GM19099 (cell line): ENCODE measurements around the gene MYLK2.

Source experiments
- POLR2A ChIP-seq: IDR thresholded peaks from 3 replicates; pipeline ENCODE4 v1.6.1; 2011; ENCODE audit warnings: low read depth; ENCODE audit not compliant: insufficient read length; ENCODE audit errors: extremely low read depth

The MYLK2 gene

DNA sequence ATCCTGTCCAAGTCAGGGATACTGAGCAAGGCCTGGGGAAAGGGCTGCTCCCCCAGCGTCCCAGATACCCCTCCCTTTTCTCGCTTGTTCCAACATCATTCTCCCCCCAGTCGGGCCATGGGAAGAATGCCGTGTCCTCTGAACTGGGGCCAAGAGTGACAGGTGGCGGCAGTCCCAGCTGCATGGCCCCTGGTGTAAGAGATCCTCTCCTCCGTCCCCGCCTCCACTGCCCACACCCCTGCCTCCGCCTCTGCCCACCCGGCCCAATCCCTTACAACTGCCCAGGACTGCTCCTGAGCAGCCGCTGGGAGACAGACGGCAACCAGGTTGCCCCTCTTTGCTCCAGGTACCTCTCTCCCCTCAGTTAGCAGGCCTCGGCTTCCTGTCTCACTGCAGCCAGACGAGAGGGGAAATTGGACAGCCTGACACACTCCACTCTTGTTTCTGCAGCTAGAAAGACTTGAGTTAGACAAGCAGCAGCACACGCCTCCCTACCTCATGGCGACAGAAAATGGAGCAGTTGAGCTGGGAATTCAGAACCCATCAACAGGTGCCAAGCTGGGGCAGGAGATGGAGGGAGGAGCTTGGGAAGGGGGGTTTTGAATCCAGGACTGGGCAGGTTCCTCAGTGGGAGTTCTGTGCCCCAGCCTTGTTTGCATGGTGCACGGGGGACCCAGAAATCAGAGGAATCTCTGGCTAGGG, at the start of gene MYLK2:
MYLK2 (plus strand) TSS at position 274 of the 702 bp plus-strand sequence; CDS start at position 499, 225 bp downstream.
- TF ChIP-seq POLR2A: no peak

DNA sequence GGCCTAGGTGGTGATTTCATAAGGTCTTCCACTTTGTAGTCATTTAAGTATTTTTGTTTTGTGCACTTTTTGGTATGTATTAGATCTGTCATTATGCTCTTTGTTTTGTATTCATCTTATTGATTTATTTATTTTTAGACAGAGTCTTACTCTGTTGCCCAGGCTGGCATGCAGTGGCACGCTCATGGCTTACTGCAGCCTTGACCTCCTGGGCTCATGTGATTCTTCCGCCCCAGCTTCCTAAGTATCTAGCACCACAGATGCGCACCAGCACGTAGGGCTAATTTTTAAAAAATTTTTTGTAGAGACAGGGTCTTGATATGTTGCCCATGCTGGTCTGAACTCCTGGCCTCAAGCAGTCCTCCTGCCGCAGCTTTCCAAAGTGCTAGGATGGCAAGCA, 49.5 kb upstream of the MYLK2 start:
- TF ChIP-seq POLR2A: no peak

DNA sequence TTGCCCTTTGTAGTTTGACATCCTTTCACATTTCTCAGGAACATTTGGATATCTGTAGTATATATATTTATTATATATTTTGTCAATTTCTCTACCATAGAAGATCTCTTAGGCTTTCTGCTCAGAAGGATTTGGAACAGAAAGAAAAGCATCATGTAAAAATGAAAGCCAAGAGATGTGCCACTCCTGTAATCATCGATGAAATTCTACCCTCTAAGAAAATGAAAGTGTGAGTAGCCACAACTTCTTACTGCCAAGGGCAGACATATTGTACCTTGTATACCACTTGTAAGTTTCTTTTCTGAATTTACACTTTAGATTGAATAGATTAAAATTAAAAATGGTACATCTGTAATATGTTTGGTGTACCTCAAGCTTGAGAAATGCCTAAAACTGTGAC, 48.9 kb upstream of the MYLK2 start:
- TF ChIP-seq POLR2A: no peak

DNA sequence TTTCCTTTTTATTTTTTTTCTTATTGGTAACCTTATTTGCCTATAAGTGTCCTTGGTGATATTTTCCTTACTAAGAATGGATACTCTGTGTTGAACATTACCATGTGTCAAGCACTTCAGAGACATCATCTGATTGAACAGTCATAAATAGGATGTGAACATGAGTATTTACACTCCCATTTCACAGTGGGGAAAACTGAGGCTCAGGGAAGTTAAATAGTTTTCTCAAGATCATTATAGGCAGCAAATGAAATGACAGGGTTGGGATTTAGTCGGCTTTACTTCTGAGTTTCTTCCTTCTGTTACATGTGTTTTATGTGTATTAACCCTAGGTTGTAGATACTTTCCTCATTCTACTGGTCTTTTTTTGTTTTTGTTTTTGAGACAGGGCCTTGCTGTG, 44.7 kb upstream of the MYLK2 start:
- no peak for TF ChIP-seq POLR2A

DNA sequence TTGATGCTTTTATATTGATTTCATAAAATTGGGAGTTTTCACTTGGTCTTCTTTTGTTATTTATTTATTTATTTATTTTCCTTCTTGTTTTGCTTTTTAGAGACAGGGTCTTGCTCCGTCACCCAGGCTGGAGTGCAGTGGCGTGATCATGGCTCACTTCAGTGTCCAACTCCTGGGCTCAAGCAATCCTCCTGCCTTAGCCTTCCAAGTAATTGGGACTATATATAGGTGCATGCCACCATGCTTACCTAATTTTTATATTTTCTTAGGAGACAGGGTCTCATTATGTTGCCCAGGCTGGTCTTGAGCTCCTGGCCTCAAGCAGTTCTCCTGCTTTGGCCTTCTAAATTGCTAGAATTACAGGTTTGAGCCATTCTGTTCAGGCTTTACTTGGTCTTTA, 38.3 kb upstream of the MYLK2 start:
- TF ChIP-seq POLR2A: no peak

DNA sequence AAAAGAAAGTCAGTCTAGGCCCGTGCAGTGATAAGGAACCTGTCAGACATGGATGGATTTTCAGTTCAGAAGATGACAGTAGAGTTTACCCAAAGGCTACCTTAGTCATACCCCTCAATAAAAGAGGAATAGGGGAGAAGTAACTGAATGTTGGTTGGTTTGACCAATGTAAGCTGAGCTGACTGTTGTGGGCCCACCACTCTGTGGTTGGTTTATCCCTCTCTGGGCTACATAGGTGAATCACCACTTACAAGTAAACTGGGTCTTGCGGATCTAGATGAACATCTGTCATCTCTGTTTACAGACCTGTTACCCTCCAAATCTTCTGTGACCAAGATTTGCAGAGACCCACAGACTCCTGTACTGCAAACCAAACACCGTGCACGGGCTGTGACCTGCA, 37.2 kb upstream of the MYLK2 start:
- no peak for TF ChIP-seq POLR2A

DNA sequence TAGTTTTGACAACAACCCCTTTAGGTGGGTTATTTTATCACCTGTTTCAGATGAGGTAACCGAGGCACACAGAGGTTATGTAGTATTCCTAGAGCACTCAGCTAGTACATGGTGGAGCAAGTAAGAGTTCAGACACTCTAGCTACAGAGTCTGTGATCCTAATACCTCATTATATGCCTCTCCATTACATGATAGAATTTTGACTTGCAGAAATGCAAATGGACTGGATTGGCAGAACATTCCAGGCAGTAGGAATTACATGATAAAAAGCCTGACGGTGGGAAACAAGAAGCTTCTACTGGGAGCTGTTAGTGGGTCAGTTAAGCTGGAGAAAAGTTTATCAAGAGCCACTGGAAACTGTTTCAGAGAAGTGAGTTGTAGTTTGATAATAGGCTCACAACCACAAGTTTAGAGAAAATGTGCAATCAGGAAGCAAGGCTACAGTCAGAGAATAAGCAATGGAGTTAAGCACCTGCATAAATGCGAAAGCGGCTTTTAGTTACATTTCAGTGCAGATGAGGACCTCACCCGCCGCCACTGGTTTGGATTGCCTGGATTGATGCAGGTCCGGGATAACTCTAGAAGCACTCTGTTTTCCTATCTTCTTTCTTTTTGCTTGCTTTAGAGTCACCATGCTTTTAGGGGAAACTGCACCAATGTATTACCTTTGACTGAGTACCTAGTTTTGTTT, 34.7 kb upstream of the MYLK2 start:
- TF ChIP-seq POLR2A: no peak

DNA sequence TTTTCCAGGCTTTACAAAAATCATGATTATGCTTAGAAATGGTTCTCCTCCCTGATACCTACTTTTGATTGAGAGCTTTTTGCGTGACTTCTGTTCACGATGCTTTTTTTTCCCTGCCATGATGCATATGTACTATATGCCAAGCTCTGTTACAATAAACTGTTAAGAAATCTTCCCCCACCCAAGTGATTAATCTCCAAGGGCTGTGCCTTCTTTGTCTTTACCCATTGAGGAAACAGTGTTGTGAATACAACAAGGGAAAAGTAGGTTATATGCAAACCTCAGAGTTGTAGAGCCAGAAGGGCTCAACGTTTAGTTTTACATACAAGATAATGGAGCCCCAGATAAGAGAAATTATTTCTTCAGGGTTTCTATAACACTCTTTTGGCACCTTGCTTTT, 34.1 kb upstream of the MYLK2 start:
- no peak for TF ChIP-seq POLR2A

DNA sequence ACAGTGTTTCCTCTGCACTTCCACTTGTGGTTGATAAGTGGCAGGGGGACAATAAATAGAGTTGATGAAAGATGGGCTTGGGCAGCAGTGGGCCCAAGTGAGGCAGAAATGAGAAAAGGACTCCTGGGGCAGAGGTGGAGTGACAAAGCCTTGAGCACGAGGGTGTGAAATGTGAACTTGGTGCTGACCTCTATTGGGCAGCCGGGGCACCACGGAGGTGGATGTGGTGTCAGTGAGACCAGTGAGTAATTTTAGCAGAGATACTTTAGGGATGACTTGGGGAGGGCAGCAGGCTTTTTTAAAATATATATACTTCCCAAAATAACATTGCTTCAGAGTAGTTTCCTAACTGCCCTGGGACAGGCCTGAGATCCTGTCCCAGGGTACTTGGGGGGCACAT, 30.6 kb upstream of the MYLK2 start:
- TF ChIP-seq POLR2A: no peak

DNA sequence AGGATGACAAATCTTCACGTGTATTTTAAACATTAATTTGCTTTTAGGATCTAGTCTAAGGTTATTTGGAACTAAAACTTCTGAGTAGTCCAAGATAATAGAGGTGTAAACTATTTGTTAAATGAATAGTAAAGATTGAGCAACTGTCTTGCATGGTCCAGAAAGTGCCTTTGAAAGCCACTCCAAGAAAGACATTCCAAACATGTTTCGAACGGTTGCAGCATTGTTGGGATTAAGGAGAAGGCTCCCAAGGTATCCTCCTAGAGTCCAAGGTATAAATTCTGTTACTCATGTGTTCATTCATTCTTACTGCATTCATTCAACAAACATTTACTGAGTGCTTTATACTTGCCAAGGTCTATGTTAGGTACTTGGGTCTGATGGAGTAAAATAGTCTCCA, 28.8 kb upstream of the MYLK2 start:
- TF ChIP-seq POLR2A: no peak

DNA sequence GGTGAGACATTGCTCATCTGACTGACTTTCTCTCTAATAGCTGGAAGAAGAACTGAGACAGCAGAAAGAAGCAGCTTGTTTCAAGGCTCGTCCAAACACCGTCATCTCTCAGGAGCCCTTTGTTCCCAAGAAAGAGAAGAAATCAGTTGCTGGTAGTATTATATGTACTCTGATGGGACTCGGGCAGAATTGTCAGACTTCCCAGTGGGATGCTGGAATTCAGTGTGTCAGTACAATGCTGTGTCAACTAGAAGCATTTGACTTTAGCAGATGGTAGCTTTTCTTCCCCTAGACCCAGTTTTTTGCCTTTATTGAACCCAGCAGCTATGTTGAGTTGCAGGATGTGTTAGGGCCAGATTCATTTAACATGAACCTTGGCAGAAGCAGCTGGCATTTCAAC, 21.8 kb upstream of the MYLK2 start:
- no peak for TF ChIP-seq POLR2A

DNA sequence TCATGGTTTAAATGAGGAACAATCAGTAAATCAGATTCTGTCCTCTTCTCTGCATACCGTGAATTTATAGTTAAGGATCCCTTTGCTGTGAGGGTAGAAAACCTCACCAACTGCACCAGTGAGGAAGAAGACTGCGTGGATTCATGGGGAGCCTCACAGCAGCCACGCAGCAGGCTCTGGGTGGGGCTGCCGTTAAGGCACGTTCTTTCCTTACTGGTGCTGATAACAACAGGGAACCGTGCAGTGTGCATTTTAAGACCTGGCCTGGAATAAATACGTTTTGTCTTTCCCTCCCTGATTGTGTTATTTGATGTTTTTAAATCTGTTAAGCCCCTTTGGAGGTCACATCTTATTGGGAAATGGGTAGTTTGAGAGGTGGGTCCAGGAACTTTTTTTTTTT, 17.6 kb upstream of the MYLK2 start:
- no peak for TF ChIP-seq POLR2A

DNA sequence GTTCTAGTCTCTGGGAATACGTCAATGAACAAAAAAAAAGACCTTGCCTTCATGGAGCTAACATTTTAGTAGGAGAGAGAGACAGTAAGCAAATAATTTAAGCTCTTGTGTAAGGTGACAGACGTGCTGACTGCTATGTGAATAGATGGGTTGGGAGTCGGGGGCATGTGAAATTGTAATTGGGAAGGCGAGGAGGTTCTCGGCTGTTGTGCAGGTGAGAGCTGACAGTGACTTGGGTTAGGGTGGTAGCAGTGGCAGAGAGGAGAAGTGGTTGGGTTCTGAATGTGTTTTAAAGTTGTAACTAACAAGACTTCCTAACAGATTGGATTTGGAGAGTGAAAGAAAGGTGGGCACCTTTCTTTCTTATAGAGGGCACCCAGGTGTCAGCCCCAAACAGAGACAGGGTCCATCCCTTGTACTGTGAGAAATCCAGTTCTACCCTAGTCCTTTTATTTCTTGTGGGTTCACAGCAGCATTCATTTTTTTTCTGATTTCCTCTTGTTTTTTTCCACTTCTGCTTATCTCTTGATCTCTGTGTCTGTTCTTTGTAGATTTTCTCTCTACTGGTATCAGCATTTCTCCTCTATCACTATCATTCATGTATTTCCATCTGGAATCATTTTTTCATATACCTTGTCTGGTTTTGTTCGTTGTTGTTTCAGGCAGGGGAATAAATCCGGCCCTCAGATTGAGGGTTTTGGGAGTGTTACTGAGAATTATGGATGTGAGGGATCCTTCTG, 15.4 kb upstream of the MYLK2 start:
- TF ChIP-seq POLR2A: no peak

DNA sequence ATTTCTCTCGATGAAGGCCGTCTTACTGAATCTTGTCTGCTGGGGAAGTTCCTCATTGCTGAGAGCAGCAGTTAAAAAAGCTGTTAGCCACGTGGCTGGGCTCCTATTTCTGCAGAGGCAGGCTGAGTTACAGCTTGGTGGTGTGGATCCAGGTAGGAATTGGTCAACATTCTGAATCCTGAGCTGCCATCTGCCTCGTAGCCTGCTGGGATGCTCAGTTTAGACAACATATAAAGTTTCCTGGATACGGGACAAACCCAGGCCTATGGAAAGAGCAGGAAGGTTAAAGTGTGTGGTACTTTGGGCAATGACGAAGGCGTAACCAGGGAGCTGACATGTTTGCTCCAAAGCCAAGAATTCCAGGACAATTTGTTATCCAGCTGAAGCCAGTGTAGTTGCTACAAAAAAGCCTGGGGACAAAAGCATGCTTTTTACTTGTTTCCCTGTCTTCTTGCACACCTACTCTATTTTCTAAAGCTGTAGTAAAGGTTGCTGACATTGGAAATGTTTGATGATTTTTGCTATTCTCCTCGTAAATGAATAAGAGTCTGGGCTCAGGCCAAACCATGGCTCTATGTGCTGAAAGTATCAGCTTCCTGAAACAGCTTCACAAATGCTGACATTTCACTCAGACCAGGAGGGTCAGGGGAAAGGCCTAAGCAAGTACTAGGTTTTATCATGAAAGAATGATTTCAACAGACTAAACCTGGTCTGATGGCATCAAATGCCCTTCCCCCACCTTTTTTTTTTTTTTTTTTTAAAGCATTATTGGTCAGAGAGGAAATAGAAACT, 12.4 kb upstream of the MYLK2 start:
- no peak for TF ChIP-seq POLR2A

DNA sequence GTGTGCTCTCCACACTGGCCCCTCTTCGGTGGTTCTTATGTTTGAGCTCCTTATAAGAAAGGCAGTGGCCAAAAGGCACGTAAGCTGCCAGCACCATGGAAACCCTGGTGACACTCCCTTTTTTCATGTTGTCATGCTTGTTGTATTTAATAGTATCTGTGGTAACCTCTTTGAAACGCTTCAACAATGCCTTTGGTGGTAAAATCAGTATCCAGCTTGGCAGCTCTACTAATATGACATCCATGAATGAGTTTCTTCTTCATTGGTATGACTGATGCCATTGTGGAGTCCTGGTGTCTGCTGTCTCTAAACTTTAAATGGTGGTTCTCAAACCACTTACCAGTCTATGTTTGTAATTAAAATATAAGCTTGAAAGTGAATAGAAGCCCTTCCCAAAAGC, 10.7 kb upstream of the MYLK2 start:
- TF ChIP-seq POLR2A: no peak

DNA sequence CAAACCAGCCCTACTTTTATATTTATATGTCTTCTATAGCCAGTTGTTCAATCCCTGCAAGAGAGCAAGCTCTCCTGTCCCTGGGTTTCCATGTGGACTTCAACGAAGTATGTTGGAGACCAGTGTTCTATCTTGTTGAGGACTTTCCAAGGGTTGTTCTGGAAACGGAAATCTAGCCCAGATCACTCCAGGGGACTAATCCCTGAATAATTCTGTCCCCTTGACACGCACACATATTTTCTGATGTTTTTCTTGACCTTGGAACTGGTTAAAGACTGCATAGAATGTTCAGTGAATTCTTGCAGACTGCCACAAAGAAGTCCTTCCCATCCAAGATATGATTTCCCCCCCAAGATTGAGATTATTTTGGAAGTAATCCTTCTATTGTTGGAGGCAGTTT, 9.5 kb upstream of the MYLK2 start:
- no peak for TF ChIP-seq POLR2A

DNA sequence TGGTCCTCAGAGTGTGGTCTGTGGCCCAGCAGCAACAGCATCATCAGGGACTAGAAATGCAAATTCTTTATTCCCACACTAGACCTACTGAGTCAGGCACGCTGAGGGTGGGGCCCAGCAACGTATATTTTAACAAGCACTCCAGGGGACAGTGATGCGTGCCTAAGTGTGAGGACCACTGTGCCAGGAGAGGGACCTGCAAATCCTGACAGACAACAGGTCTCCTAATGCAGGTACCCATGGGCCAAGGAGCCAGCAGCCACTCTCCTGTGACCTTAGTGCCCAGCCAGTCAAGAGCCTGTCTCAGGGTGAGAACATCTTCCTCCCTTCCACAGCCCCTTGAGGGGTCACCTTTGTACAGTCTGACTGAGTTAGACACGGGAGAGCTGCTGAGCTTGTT, 8.0 kb upstream of the MYLK2 start:
- TF ChIP-seq POLR2A: no peak
